ENCODE measurements around the gene FDX1. TPM values are rescaled to one million over a fixed set of nuclear protein-coding genes. Genes with fewer than 3 reads are reported as not detected.

The FDX1 gene
- total and polyA plus RNA-seq, 2 experiments from 2014 or later = 42.5 to 45.4 TPM

- peaks cover 37% of the 10 kb centered on the region for H3K79me2 ChIP-seq
- H2AFZ ChIP-seq = no peak overlapping the region
- DNase-seq (ENCODE audit: low spot score) = no peak
- 90% methylated on average over 2 of the region's 2 CpGs for WGBS (ENCODE audit: low lambda C conversion rate, missing lambda C conversion rate)
- no peaks in the 10 kb centered on the region for H3K4me1 ChIP-seq (ENCODE audit: insufficient read depth)
- H3K4me2 ChIP-seq = no peak overlapping the region
- no peaks in the 10 kb centered on the region for H3K9me3 ChIP-seq (ENCODE audit: low read depth)
- H3K27ac ChIP-seq = no peak overlapping the region
- no peaks in the 10 kb centered on the region for H3K36me3 ChIP-seq (replicated peaks; ENCODE audit: insufficient read depth, low read depth)
- H3K27me3 ChIP-seq = no peaks in the 10 kb centered on the region
- H3K4me3 ChIP-seq = no peak overlapping the region
- H4K20me1 ChIP-seq (ENCODE audit: insufficient read depth, poor library complexity, severe bottlenecking) = peaks cover 6% of the 10 kb centered on the region
- H3K9me2 ChIP-seq (replicated peaks; ENCODE audit: insufficient read depth) = no peaks in the 10 kb centered on the region
- no peak for TF ChIP-seq CTCF (IDR thresholded peaks at IDR 0.05; ENCODE audit: poor library complexity)
- TF ChIP-seq EZH2 (IDR thresholded peaks at IDR 0.05; ENCODE audit: borderline replicate concordance) = no peak
- no peak for TF ChIP-seq EZH2phosphoT487 (IDR thresholded peaks at IDR 0.05; ENCODE audit: low read depth, severe bottlenecking, unreplicated experiment)
Observed at GRCh38 chr11:110452720-110453119, 23.0 kb downstream of the FDX1 start.

- Histone ChIP-seq H3K4me1 (ENCODE audit: insufficient read depth) (no peaks in the 10 kb centered on the region), H2AFZ (no peak overlapping the region), H3K36me3 (replicated peaks; ENCODE audit: insufficient read depth, low read depth) (no peaks in the 10 kb centered on the region), H3K79me2 (peaks cover 32% of the 10 kb centered on the region), H3K4me3 (no peak overlapping the region), H4K20me1 (ENCODE audit: insufficient read depth, poor library complexity, severe bottlenecking) (peaks cover 6% of the 10 kb centered on the region), H3K27ac (no peak overlapping the region), H3K4me2 (no peak overlapping the region), H3K9me2 (replicated peaks; ENCODE audit: insufficient read depth) (no peaks in the 10 kb centered on the region), H3K27me3 (no peaks in the 10 kb centered on the region), H3K9me3 (ENCODE audit: low read depth) (no peaks in the 10 kb centered on the region)
- WGBS (ENCODE audit: low lambda C conversion rate, missing lambda C conversion rate) = 90% methylated on average over 5 of the region's 5 CpGs
- TF ChIP-seq CTCF (IDR thresholded peaks at IDR 0.05; ENCODE audit: poor library complexity) = no peak
- TF ChIP-seq EZH2phosphoT487 (IDR thresholded peaks at IDR 0.05; ENCODE audit: low read depth, severe bottlenecking, unreplicated experiment) = no peak
- no peak for TF ChIP-seq EZH2 (IDR thresholded peaks at IDR 0.05; ENCODE audit: borderline replicate concordance)
- DNase-seq (ENCODE audit: low spot score) = no peak
Observed at GRCh38 chr11:110453684-110454354, 24.1 kb downstream of the FDX1 start.

- Histone ChIP-seq H3K27me3 (no peaks in the 10 kb centered on the region), H3K36me3 (replicated peaks; ENCODE audit: insufficient read depth, low read depth) (no peaks in the 10 kb centered on the region), H3K4me1 (ENCODE audit: insufficient read depth) (no peaks in the 10 kb centered on the region), H3K4me3 (no peak overlapping the region), H3K27ac (no peak overlapping the region), H3K9me2 (replicated peaks; ENCODE audit: insufficient read depth) (no peaks in the 10 kb centered on the region), H4K20me1 (ENCODE audit: insufficient read depth, poor library complexity, severe bottlenecking) (peaks cover 6% of the 10 kb centered on the region), H3K4me2 (no peak overlapping the region), H2AFZ (no peak overlapping the region), H3K79me2 (peaks cover 30% of the 10 kb centered on the region), H3K9me3 (ENCODE audit: low read depth) (no peaks in the 10 kb centered on the region)
- no peak for TF ChIP-seq EZH2phosphoT487 (IDR thresholded peaks at IDR 0.05; ENCODE audit: low read depth, severe bottlenecking, unreplicated experiment)
- no peak for TF ChIP-seq EZH2 (IDR thresholded peaks at IDR 0.05; ENCODE audit: borderline replicate concordance)
- TF ChIP-seq CTCF (IDR thresholded peaks at IDR 0.05; ENCODE audit: poor library complexity) = no peak
- 100% methylated on average over 1 of the region's 1 CpG for WGBS (ENCODE audit: low lambda C conversion rate, missing lambda C conversion rate)
- DNase-seq (ENCODE audit: low spot score) = no peak
Observed at GRCh38 chr11:110454609-110455008, 24.9 kb downstream of the FDX1 start.

Data from hepatocyte (in vitro differentiated cells).